Activated gamma-delta T cell (primary cell): ENCODE results near the gene NCBP1.
"Not testable (repeated sequence)": the region's sequence is repeated elsewhere in the genome, so short reads cannot be mapped to it uniquely, and the experiment has no call there.

Experiments used
- DNase-seq: peaks from one replicate; lab custom pipeline; 2025; lab: John Stamatoyannopoulos, UW
- total RNA-seq, 2 donors: gene quantifications; one replicate each; lab custom pipeline; 2026; lab: John Stamatoyannopoulos, UW

NCBP1 gene, protein sequence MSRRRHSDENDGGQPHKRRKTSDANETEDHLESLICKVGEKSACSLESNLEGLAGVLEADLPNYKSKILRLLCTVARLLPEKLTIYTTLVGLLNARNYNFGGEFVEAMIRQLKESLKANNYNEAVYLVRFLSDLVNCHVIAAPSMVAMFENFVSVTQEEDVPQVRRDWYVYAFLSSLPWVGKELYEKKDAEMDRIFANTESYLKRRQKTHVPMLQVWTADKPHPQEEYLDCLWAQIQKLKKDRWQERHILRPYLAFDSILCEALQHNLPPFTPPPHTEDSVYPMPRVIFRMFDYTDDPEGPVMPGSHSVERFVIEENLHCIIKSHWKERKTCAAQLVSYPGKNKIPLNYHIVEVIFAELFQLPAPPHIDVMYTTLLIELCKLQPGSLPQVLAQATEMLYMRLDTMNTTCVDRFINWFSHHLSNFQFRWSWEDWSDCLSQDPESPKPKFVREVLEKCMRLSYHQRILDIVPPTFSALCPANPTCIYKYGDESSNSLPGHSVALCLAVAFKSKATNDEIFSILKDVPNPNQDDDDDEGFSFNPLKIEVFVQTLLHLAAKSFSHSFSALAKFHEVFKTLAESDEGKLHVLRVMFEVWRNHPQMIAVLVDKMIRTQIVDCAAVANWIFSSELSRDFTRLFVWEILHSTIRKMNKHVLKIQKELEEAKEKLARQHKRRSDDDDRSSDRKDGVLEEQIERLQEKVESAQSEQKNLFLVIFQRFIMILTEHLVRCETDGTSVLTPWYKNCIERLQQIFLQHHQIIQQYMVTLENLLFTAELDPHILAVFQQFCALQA
- 101 to 104 reads per million in 2 donors for total RNA-seq

DNA sequence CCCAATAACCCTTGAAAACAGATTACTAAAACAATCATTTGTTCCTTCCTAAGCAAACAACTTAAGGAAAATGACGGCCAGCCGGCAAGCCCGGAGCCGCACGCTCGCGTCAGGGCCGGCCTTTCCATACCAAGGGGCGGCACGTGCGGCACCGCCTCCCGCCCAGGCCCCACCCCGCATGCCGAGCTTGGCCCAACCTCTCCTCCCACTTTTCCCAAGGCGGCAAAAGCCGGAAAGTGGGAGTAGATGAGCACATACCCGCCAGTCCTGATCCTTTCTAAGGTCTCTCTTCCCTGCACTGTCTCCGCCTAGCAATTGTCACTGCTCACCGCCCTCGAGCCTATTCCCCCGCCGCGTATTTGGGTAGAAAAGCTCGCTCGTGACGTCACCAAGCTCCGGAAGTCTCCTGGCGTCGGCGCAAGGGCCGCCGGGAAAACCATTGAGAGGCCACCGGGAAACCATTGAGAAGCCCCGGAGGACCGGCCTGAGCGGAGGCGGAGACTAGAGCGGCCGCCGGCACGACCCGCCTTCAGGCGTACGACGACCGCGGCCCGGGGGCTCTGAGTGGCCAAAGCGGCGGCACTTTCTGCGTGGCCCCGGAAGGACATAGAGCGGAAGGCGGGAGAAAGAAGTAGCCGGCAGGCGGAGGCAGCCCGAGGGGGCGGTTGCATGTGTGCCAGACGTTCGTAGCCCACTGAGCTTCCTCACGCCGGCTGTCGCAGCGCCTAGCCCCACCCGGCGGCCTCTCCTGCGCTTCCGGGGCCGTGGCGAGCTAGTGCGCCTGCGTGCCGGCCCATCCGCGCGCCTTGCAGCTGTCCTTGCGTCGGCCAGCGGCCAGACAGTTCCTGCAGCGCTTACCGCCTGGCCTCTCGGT is at the start of gene NCBP1, which contains the start of gene TSTD2:
Gene NCBP1, plus strand, starts transcription at position 837 of the 874 bp plus-strand sequence. CDS start 61 bp downstream, outside the sequence.
Gene TSTD2, minus strand, starts transcription at position 384 of the 874 bp plus-strand sequence. CDS start 5,806 bp downstream, outside the sequence.
- DNase-seq, result peak; percentile 94

DNA sequence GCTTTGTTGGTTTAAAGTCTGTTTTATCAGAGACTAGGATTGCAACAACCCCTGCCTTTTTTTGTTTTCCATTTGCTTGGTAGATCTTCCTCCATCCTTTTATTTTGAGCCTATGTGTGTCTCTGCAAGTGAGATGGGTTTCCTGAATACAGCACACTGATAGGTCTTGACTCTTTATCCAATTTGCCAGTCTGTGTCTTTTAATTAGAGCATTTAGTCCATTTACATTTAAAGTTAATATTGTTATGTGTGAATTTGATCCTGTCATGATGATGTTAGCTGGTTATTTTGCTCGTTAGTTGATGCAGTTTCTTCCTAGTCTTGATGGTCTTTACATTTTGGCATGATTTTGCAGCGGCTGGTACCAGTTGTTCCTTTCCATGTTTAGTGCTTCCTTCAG is 48.8 kb upstream of the NCBP1 start:
- not testable (repeated sequence) for DNase-seq

DNA sequence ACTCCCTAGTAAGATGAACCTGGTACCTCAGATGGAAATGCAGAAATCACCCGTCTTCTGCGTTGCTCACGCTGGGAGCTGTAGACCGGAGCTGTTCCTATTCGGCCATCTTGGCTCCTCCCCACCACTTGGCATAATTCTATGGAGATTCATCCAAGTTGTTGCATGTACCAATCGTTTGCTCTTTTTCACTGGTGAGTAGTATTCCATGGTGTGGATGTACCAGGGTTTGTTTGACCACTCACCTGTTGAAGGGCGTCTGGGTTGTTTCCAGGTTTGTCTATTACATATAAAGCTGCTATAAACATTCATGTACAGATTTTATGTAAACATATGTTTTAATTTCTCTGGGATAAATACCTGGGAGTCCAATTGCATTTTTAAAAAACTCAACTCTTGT is 46.7 kb upstream of the NCBP1 start:
- DNase-seq, result not testable (repeated sequence)

DNA sequence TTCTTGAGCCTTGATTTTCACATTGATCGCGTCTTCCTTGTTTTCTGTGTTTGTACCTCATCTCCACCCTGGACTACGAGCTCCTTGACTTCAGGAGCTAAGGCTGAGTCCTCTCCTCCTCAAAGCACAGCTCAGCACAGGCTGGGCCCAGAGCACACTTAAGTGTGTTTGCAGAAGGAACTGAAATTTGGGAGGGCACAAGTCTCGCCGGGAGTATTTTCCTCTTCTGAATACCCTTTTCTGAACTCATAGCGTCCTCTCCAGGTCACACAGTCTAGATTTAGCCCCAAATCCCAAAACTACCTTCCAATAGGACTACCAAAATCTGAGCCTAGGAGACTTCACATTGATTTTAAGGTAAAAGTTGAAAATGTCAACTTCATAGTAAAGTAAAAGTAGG is 42.1 kb upstream of the NCBP1 start:
- DNase-seq, result no peak

DNA sequence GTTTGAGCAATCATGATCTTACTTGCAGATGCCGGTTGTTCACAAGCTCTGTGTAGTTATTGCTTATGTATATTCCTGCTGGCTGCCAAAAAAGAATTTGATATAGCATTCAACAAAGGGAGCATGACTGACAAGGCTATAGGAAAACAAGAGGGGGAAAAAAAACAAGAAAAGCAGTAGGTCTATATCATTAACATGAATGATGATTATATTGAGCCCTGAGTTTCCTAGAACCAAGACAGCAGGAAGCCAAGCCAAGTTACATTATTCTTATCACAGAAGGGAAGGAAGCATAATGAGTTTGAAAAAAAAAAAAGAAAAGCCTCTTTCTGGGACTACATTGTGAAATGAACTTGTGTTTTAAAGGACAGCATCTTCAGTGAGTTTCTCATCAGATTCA is 41.5 kb upstream of the NCBP1 start:
- DNase-seq, result no peak

DNA sequence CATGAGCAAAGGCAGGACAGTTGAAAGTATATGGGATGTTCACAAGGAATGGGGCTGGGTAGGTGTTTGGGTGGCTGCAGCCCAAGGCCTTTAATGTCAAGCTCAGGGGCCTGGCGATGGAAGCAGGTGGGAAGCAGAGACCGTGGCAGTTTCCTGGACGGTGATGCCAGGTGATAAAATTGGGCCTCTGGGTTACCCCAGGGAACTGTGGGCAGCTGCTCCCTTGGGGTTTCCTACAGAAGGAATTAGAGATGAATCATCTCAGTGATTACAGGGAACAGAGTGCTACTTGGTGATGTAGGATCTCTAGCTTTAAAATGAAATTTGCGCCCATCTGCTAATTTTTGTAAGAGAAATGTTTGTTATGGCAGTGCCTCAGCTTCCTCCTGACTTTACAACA is 39.7 kb upstream of the NCBP1 start:
- DNase-seq, result no peak

DNA sequence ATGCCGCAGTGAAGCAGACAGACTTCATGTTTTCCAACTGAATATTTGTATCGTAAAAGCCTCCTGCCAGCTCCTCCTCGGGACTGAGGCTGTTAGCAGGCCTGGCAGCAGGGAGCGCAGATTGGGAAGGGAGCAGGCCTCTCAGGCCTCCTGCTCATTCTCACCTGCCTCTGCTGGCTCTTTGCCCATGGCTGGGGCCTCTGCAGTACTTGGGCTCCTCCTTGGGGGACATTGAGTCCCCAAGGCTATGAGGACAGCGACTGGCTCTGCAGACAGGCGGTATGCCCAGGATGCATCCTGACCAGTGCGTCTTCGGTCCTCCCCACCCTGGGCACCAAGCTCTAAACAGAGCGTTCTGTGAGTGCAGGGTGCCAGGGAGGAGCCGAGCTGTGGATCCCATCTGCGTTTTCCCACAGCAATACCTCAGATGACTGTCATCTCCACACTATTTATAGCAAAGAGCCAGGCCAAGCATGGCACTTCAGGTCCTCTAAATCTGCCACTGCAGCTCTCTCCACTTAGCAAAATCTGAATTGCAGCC is 39.2 kb upstream of the NCBP1 start:
- DNase-seq, result no peak

DNA sequence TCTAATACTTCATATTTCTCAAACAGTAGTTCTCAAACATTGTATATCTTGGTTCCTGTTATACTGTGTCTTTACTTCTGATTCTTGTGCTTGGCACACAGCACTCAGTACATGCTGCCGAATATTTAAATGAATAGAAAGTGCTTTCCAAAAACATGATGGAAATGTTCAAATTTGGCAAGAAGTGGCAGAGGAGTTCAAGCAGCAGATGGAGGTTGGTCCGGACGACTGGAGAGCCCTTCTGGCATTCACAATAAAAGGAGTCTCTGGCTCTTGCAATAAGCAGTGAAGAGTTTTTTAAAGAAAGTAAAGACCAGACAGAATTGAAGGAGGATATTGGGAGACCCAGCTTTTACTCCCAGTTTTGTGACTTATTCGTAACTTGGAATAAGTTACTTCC is 36.7 kb upstream of the NCBP1 start:
- DNase-seq, result no peak

DNA sequence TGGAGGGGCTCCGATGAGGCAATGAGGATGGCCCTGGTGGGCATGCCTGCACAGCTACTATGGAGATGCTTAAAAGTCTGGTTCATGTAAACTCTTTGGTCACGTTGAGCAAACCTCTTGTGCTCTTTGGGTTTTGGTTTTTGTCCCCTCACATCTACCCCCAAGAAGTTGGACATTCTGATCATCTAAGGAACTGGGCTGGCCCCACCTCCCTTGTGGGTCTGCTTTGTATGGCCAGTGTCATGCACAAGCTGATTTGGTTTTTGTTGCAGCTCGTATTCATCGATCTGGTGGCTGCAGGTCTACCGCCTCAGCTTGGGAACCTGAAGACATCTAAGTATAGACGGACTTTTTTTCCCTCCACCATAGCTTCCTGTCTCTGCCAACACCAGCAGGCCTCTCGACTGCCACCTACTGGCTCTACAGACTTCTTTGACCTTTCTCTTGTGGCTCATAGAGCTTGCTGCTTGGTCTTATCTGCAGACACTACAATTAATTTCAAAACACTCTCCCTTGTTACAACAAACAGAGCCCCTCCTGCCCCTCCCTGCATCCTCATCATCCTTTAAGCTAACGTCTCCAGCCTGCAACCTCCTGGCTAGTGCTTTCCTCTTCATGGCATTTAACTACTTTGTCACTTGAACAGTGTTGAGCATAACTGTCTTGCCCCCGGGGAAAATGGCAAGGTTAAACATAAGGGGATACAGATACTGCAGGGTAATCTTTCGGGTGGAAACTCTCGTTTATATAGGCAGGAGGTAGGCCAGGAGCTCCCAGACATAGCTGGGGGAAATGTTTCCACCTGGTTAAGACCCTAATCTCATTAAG is 34.9 kb upstream of the NCBP1 start:
- no peak for DNase-seq

DNA sequence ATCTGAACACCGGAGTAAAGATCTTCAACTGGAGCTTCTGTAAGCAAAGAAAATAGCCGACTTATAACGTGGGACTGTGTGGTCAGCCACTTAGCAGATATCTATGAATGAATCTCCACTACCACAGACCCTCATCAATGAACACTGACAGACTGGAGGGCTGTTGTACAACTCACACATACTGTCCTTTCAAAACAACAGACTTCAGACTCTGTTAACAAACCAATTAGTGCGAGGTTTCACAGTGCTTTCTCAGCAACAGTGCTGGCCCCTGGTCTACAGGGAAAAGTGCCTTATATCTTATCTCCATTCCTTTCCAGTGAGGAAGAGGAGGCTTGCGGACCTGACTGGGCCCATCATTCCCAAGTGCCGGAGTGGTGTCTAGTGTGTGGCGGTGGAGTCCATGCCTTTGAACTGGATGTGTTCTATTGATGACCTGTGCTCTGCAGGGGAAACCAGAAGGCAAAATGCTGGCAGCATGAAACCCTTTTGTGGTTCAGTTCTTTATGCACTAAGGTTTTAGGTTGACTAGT is 34.2 kb upstream of the NCBP1 start:
- DNase-seq, result no peak

DNA sequence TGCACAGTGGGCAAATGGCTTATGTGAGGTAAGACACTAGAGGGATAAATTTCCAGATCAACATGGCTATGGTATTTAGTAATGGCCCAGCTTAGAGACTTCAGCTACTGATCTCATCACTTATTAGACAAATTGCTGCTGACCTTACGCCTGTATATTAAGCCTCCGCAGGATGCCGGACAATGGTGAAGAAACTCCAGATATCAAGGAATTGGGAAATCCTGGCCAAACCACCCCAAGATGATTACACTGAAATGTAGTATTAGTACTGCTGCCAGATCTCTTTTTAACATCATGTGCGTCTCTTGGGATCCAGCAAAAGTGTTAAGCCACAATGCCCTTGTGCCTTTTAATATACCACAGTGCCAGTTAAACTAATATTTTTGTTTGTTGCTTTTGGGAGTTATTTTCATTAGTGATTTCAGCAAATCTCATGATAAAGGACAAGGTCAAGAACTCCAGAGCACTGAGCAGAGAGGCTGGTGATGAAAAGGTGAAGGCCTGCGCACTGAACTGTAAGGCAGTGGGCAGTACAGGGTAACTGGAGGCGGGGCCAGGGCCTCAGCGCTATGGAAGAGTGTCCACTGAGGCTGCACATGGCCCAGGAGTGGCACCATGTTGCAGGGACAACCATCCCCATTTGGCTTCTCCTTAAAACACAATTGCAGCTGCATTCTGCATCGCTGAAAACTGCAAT is 32.9 kb upstream of the NCBP1 start:
- DNase-seq, result no peak

DNA sequence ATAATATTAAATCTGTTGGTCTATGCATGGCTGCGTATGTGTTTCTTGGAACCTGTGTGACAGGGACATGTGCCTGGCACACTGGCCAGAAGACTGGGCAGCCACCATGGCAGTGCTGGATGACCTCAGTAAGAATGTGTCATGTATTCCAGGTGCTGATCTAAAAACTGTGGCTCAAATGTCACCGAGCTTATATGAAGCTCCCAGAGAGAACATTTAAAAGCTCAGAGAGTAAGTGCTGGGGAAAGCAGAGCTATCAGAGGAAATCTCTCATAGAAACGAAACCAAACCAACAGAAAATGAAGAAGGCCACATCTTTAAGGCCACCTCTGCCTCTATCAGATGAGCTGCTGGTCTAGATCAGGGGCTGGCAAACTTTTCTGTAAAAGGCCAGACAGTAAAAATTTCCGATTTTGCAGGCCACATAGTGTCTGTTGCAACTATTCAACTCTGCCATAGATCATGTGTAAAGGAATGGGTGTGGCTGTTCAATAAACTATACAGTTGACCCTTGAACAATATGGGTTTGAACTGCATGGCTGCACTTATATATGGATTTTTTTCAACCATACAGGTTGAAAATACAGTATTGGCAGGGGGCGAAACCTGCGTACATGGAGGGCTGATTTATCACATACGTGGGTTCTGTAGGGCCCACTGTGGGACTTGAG is 32.3 kb upstream of the NCBP1 start:
- DNase-seq, result no peak

DNA sequence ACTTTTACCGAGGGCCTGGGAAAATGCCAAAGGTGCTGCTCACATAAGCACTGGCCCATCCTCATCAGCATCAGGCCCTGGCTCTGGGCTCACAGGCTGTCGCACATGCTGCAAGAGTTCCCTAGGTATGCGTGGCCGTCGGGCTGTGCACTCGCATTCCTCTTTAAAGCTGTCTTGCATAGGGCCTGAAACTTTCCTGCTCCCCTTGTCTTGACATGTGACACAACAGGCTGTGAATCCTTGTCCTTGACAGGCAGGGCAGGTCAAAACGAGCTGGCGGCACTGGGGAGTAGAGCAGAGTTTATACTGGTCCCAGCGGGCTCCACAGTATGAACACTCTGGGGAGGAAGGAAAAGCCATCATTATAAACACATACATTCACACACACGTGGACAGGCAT is 31.2 kb upstream of the NCBP1 start:
- DNase-seq, result no peak

DNA sequence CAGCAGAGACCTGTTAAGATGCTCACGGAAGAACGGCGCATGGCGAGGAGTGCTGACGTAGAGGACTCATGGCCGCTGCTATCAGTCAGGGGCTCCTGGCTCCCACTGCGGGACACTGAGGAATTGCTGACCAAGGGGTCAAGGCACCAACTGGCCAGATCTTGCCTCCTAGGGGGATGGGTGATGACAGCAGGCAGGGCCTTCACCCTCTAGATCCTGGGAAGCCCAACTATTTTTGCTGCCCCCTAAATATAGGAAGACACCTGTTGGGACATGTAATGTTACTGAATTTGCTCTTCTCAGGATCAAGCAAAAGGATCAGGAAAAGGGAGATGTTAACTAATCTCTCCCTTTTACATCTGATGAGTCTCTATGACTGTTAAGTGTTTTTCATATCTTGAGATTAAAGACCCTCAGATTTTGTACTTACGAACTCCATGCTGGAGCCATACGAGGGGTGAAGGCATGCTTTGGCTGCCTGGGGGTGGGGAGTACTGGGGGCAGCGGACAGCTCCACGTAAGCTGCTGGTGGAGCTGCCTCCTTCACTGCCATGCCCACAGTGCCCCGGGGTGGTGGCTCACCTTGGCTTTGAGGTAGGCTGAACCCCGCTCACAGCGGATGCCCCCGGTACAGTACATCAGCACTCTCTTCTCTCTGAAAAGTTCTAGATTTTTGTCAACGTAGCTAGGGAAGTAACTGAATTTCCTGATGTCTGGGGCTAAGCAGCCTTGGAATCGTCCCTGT is 28.5 kb upstream of the NCBP1 start:
- DNase-seq, result no peak

DNA sequence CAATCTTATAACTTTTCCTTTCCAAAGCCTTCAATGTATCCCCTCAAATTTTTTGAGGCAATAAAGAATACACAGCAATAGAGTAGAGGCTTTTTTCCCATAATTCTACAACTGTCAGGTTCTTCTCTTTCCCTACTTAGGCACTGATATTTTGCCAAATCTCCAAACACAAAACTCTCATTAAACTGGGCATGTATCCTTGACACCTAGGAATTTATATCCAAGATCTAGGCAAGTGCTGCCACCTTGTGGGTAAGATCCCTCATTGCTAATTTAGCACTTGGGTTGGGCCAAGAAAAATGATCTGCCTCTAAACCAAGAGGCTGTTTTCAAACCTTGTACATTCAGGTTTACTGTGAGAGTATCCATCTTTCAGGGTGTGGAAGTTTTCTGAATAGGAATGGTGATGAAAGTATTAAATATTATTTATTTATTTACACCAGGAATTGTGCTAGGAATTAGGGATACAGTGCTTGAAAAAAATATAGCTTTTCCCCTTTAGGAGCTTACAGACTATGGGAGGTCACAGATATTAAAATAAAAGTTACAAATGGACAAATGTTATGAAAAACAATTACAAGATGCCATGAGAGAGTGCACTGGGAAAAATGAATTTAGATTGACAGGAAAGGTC is 18.1 kb upstream of the NCBP1 start:
- DNase-seq, result no peak

DNA sequence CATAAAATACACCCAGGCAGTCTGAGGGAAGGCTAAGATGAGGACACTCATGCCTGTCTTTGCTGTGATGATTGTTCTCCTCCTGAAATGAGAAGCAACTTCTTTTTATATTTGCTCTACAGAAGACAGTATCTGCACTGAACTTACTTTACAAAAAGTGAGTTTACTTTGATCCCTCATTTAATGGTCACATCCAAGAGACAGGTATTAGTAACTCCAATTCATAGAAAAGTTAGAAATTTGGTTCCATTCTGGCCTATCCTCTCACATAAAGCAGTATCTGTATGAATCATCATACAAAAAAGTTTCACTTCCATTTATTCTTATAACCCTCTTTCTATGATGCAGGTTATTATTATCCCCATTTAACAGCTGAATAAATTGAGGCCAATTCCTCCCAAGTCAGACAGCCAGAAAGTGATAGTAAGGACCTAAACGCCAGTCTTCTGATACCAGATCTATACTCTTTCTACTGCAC is 15.6 kb upstream of the NCBP1 start:
- DNase-seq, result no peak

DNA sequence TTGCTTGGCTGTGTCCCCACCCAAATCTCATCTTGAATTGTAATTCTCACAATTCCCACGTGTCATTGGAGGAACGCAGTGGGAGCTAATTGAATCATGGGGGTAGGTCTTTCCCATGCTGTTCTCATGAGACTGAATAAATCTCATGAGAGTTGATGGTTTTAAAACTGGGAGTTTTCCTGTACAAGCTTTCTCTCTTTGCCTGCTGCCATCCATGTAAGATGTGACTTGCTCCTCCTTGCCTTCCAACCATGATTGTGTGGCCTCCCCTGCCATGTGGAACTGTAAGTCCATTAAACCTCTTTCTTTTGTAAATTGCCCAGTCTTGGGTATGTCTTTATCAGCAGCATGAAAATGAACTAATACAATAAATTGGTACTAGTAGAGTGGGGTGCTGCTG is 13.6 kb upstream of the NCBP1 start:
- DNase-seq, result not testable (repeated sequence)

DNA sequence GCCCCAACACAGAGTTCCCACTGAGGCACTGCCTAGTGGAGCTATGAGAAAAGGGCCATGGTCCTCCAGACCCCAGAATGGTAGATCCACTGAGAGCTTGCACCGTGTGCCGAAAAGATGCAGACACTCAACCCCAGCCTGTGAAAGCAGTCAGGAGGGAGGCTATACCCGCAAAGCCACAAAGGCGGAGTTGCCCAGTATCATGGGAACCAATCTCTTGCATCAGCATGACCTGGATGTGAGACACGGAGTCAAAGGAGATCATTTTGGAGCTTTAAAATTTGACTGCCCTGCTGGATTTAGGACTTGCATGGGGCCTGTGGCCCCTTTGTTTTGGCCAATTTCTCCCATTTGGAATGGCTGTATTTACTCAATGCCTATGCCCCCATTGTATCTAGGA is 11.1 kb upstream of the NCBP1 start:
- not testable (repeated sequence) for DNase-seq
